HEK293 (cell line): ENCODE results near the gene CEP43.

Experiments used
- GLI2 ChIP-seq: fragments of 450-650 bp; formaldehyde crosslinking; IDR thresholded peaks from 2 replicates; pipeline ENCODE4; 2017; ENCODE audit warnings: missing biosample characterization, missing genetic modification characterization, low read depth, borderline replicate concordance
- HOXD13 ChIP-seq: sonication (generic); formaldehyde crosslinking; IDR thresholded peaks from 2 replicates; pipeline ENCODE4 v1.8.0; 2022; ENCODE audit warnings: missing genetic modification reagents, borderline replicate concordance
- IKZF3 ChIP-seq: fragments of 450-650 bp; IDR thresholded peaks from 2 replicates; pipeline ENCODE4 v1.5.0; 2018; ENCODE audit warnings: missing biosample characterization, mild to moderate bottlenecking, missing genetic modification characterization, moderate library complexity
- KLF7 ChIP-seq: fragments of 450-650 bp; formaldehyde crosslinking; IDR thresholded peaks from 2 replicates; pipeline ENCODE4 v1.5.1; 2016; ENCODE audit warnings: missing biosample characterization, missing genetic modification characterization, borderline replicate concordance
- KLF8 ChIP-seq: fragments of 450-650 bp; formaldehyde crosslinking; IDR thresholded peaks from 2 replicates; pipeline ENCODE4 v1.5.1; 2016; ENCODE audit warnings: missing biosample characterization, missing genetic modification characterization
- MEIS1 ChIP-seq: sonication (generic); formaldehyde crosslinking; IDR thresholded peaks from 2 replicates; pipeline ENCODE4 v1.8.1; 2022; ENCODE audit warnings: missing genetic modification reagents, mild to moderate bottlenecking, borderline replicate concordance
- OSR2 ChIP-seq: fragments of 450-650 bp; formaldehyde crosslinking; IDR thresholded peaks from 2 replicates; pipeline ENCODE4 v1.5.1; 2016; ENCODE audit warnings: missing biosample characterization, missing genetic modification characterization
- PRDM6 ChIP-seq: fragments of 450-650 bp; formaldehyde crosslinking; IDR thresholded peaks from 2 replicates; pipeline ENCODE4 v1.5.1; 2017; ENCODE audit warnings: missing biosample characterization, missing genetic modification characterization
- RBAK ChIP-seq: fragments of 450-650 bp; formaldehyde crosslinking; IDR thresholded peaks from 2 replicates; pipeline ENCODE4 v1.5.1; 2016; ENCODE audit warnings: missing biosample characterization, missing genetic modification characterization
- SP7 ChIP-seq: fragments of 450-650 bp; formaldehyde crosslinking; IDR thresholded peaks from 2 replicates; pipeline ENCODE4 v1.5.1; 2016; ENCODE audit warnings: missing biosample characterization, missing genetic modification characterization
- YY2 ChIP-seq: fragments of 450-650 bp; formaldehyde crosslinking; IDR thresholded peaks from 2 replicates; pipeline ENCODE4 v1.5.1; 2016; ENCODE audit warnings: missing biosample characterization, missing genetic modification characterization
- ZBTB17 ChIP-seq: fragments of 450-650 bp; formaldehyde crosslinking; IDR thresholded peaks from 2 replicates; pipeline ENCODE4 v1.5.1; 2016; ENCODE audit warnings: missing biosample characterization, missing genetic modification characterization
- ZFP41 ChIP-seq: fragments of 450-650 bp; formaldehyde crosslinking; IDR thresholded peaks from 2 replicates; pipeline ENCODE4 v1.5.1; 2016; ENCODE audit warnings: missing biosample characterization, missing genetic modification characterization, borderline replicate concordance
- ZNF19 ChIP-seq: fragments of 450-650 bp; formaldehyde crosslinking; IDR thresholded peaks from 2 replicates; pipeline ENCODE4; 2016; ENCODE audit warnings: missing biosample characterization, missing genetic modification characterization, low read depth
- ZNF214 ChIP-seq: fragments of 450-650 bp; formaldehyde crosslinking; IDR thresholded peaks from 2 replicates; pipeline ENCODE4 v1.5.1; 2017; ENCODE audit warnings: missing biosample characterization, mild to moderate bottlenecking, missing genetic modification characterization, borderline replicate concordance
- ZNF248 ChIP-seq: fragments of 450-650 bp; formaldehyde crosslinking; IDR thresholded peaks from 2 replicates; pipeline ENCODE4 v1.5.1; 2017; ENCODE audit warnings: missing biosample characterization, missing genetic modification characterization
- ZNF302 ChIP-seq: fragments of 450-650 bp; formaldehyde crosslinking; IDR thresholded peaks from 2 replicates; pipeline ENCODE4 v1.5.1; 2016; ENCODE audit warnings: missing biosample characterization, missing genetic modification characterization, low read depth
- ZNF311 ChIP-seq: fragments of 450-650 bp; formaldehyde crosslinking; IDR thresholded peaks from 2 replicates; pipeline ENCODE4 v1.5.1; 2017; ENCODE audit warnings: missing biosample characterization, missing genetic modification characterization, borderline replicate concordance
- ZNF335 ChIP-seq: fragments of 450-650 bp; formaldehyde crosslinking; conservative IDR thresholded peaks from 2 replicates; pipeline ENCODE4 v1.5.1; 2016; ENCODE audit warnings: missing biosample characterization, missing genetic modification characterization
- ZNF354C ChIP-seq: fragments of 450-650 bp; formaldehyde crosslinking; IDR thresholded peaks from 2 replicates; pipeline ENCODE4 v1.5.1; 2016; ENCODE audit warnings: missing biosample characterization, missing genetic modification characterization, low read depth, borderline replicate concordance
- ZNF362 ChIP-seq: fragments of 450-650 bp; formaldehyde crosslinking; IDR thresholded peaks from 2 replicates; pipeline ENCODE4 v1.5.1; 2016; ENCODE audit warnings: missing biosample characterization, missing genetic modification characterization
- ZNF530 ChIP-seq: fragments of 450-650 bp; formaldehyde crosslinking; IDR thresholded peaks from 2 replicates; pipeline ENCODE4 v1.5.1; 2016; ENCODE audit warnings: low read depth, missing biosample characterization, missing genetic modification characterization
- ZNF548 ChIP-seq: fragments of 450-650 bp; formaldehyde crosslinking; IDR thresholded peaks from 2 replicates; pipeline ENCODE4 v1.5.1; 2016; ENCODE audit warnings: missing biosample characterization, missing genetic modification characterization
- ZNF555 ChIP-seq: fragments of 450-650 bp; formaldehyde crosslinking; conservative IDR thresholded peaks from 2 replicates; pipeline ENCODE4 v1.5.1; 2017; ENCODE audit warnings: missing biosample characterization, mild to moderate bottlenecking, missing genetic modification characterization, inconsistent platforms
- ZNF600 ChIP-seq: fragments of 450-650 bp; formaldehyde crosslinking; IDR thresholded peaks from 2 replicates; pipeline ENCODE4 v1.5.1; 2016; ENCODE audit warnings: missing biosample characterization, missing genetic modification characterization
- ZNF626 ChIP-seq: fragments of 450-650 bp; sonication (Bioruptor Pico); formaldehyde crosslinking; IDR thresholded peaks from 2 replicates; pipeline ENCODE4 v1.5.1; 2018; ENCODE audit warnings: missing biosample characterization, missing genetic modification characterization, inconsistent platforms
- ZNF639 ChIP-seq: fragments of 450-650 bp; formaldehyde crosslinking; IDR thresholded peaks from 2 replicates; pipeline ENCODE4 v1.5.1; 2016; ENCODE audit warnings: missing biosample characterization, missing genetic modification characterization
- ZNF704 ChIP-seq: fragments of 450-650 bp; formaldehyde crosslinking; IDR thresholded peaks from 2 replicates; pipeline ENCODE4 v1.5.1; 2016; ENCODE audit warnings: missing biosample characterization, missing genetic modification characterization
- ZNF777 ChIP-seq: fragments of 450-650 bp; formaldehyde crosslinking; IDR thresholded peaks from 2 replicates; pipeline ENCODE4 v1.5.1; 2017; ENCODE audit warnings: missing biosample characterization, missing genetic modification characterization, borderline replicate concordance
- TF ChIP-seq, protein P1 (sequence below): IDR thresholded peaks from 2 replicates; pipeline ENCODE4 v1.6.1; 2011; ENCODE audit warnings: mild to moderate bottlenecking, low read depth, low read length, borderline replicate concordance
- TF ChIP-seq, protein P2 (sequence below): fragments of 450-650 bp; formaldehyde crosslinking; IDR thresholded peaks from 2 replicates; pipeline ENCODE4 v1.5.1; 2016; ENCODE audit warnings: missing biosample characterization, missing genetic modification characterization

The CEP43 gene

GRCh38 chr6:166998256-166999144 is 697 bp upstream of the CEP43 start (continued):
- no peak for TF ChIP-seq ZNF555 (tag by site-specific recombination)
- TF ChIP-seq ZNF354C (tag by site-specific recombination): no peak
- TF ChIP-seq ZNF548 (tag by site-specific recombination): no peak
- TF ChIP-seq ZNF639 (tag by site-specific recombination): no peak; the same call in 1 of the 2 replicates
- TF ChIP-seq, protein P1, sequence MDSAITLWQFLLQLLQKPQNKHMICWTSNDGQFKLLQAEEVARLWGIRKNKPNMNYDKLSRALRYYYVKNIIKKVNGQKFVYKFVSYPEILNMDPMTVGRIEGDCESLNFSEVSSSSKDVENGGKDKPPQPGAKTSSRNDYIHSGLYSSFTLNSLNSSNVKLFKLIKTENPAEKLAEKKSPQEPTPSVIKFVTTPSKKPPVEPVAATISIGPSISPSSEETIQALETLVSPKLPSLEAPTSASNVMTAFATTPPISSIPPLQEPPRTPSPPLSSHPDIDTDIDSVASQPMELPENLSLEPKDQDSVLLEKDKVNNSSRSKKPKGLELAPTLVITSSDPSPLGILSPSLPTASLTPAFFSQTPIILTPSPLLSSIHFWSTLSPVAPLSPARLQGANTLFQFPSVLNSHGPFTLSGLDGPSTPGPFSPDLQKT: no peak
- peak; percentile 54; the same call in 1 of the 2 replicates for TF ChIP-seq ZNF704 (tag by site-specific recombination)
- TF ChIP-seq ZBTB17 (tag by site-specific recombination): peak; percentile 25
- no peak for TF ChIP-seq GLI2 (tag by site-specific recombination)
- no peak for TF ChIP-seq SP7 (tag by site-specific recombination)
- no peak for TF ChIP-seq ZNF626 (tag by site-specific recombination)
- TF ChIP-seq YY2 (tag by site-specific recombination): no peak
- TF ChIP-seq PRDM6 (tag by site-specific recombination): no peak
- no peak for TF ChIP-seq IKZF3
- no peak for TF ChIP-seq ZNF600 (tag by site-specific recombination)
- no peak for TF ChIP-seq RBAK (tag by site-specific recombination)
- TF ChIP-seq, protein P2, sequence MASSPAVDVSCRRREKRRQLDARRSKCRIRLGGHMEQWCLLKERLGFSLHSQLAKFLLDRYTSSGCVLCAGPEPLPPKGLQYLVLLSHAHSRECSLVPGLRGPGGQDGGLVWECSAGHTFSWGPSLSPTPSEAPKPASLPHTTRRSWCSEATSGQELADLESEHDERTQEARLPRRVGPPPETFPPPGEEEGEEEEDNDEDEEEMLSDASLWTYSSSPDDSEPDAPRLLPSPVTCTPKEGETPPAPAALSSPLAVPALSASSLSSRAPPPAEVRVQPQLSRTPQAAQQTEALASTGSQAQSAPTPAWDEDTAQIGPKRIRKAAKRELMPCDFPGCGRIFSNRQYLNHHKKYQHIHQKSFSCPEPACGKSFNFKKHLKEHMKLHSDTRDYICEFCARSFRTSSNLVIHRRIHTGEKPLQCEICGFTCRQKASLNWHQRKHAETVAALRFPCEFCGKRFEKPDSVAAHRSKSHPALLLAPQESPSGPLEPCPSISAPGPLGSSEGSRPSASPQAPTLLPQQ: no peak
- TF ChIP-seq HOXD13 (CRISPR knock-in tag): 0 out of 2 replicates have a peak, but pooled peaks have one; percentile 29
- no peak for TF ChIP-seq KLF8 (tag by site-specific recombination)
- no peak for TF ChIP-seq ZNF248 (tag by site-specific recombination)
- TF ChIP-seq KLF7 (tag by site-specific recombination): no peak
- TF ChIP-seq ZNF302 (tag by site-specific recombination): no peak
- no peak for TF ChIP-seq ZNF530 (tag by site-specific recombination)
- no peak for TF ChIP-seq ZNF362 (tag by site-specific recombination)
- TF ChIP-seq ZNF19: no peak
- TF ChIP-seq ZNF311: no peak
- no peak for TF ChIP-seq MEIS1 (CRISPR knock-in tag)
- no peak for TF ChIP-seq ZNF777 (tag by site-specific recombination)
- TF ChIP-seq ZNF335: peak; percentile 96
- no peak for TF ChIP-seq OSR2 (tag by site-specific recombination)
- no peak for TF ChIP-seq ZNF214
- no peak for TF ChIP-seq ZFP41
